ENCODE data around the gene SDF4. TPM values are rescaled to one million over a fixed set of nuclear protein-coding genes. Genes with fewer than 3 reads are reported as not detected.
"Not testable (repeated sequence)": the region's sequence is repeated elsewhere in the genome, so short reads cannot be mapped to it uniquely, and the experiment has no call there.

The SDF4 gene
- total RNA-seq, 1 donor from 2014 or later: 54.2 TPM

DNA sequence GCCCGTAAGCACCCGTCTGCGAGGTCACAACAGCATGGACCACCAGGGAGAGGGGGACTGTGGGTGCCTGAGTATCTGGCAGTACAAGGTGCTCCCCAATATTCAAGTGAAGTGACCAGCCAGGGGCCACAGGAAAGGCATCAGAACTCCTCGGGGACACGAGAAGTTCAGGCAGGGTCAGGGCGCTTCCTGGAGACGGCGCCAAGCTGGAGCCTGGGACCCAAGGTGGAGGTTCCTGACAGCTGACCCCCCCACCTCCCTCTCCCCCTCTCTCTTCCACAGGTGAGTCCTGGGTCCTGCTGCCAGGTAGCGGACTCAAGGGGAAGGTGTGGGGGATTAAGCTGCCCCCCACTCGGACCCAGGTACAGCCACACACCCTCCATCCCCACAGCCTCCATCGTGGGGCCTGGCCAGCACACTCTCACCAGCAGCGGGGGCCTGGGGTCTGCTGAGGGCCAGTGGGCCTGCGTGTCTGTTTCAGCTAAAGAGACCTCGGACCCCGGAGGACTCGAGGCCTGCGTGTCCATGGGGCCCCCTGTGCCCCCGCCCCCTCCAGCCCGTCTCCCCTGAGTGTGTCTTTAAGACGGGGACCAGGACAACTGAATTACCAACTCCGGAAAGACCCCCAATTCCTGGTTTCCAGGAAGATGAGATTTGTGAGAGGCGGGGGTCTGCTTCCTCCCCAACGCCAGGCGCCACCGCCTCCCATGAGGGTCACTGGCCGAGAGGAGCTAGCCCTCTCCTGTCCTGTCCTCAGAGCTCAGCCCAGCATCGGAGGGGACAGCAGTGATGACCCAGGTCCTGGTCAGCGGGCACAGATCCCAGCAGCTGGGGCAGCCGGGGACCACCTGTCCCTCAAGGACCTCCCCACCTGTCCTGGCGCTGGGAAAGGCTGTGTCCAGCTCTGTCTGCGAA is 31.6 kb downstream of the SDF4 start:
- no peak for DNase-seq (ENCODE audit: low spot score)

DNA sequence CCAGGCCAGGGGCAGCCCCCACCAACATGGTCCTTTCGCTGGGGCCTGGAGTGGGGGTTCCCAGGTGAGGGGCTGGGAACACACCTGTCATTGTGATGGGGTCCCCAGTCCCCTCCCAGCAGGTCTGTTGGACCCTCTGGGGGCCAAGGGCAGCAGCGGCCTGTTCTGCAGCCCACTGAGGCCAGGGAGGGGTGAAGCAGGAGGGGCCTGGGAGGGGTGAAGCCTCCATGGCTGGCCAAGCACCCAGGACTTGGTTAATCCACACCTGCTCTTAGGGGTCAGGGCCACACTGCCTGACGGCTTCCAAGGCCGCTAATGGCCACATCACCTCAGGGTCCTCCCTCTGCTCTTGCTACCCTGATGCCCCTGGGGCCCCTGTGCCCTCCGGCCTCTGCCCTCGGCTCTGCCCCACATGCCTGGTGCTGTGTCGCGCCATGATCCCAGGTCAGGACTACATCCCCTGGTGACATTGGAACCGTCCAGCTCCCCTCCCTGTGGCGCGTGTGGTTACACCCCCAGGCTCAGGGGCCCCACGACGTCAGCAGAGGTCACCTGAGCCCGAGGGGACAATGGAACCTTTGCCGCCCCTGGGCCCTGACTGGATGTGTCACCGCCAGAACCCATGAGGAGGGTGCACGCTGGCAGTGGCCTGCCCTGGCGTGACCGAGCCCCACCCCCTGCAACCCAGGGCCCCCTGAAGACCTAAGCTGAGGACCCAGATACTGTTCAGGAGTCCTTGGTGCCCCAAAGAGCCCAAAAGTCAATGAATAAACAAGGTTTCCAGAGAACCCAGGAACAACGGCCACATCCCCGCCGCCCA is 32.5 kb downstream of the SDF4 start:
- DNase-seq (ENCODE audit: low spot score): no peak

DNA sequence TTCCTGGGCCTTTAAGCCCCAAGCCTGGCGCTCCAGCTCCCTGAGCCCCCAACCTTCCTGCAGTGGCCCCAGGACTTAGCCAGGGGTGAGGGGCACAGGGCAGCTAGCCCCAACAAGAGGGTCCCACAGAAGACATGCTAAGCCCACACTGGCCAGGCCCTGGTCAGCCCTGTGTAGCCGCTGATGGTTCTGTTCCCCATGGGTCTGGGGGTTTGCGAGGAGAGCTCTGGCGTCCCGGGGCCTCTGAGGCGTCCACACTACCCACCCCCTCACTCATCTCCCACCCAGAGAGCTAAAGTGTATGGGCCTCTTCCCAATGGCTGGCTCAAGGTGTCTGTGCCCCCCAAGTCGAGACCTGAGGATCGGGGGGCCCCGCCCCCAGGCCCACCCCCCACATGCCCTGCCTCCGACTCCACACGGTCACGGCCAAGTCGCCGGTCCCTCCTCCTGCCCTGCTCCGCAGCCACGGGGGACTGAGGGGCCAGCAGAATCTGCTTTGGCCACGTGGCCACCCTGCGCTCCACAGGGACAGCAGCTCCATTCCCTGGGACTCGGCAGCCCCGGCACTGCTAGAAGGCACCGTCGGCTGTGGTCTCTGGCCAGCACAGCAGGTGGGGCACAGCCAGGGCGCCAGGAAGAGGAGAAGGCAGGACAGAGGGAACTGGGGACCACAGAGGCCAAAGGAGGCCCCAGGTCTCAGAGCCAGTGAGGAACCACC is 33.2 kb downstream of the SDF4 start:
- DNase-seq (ENCODE audit: low spot score): no peak

DNA sequence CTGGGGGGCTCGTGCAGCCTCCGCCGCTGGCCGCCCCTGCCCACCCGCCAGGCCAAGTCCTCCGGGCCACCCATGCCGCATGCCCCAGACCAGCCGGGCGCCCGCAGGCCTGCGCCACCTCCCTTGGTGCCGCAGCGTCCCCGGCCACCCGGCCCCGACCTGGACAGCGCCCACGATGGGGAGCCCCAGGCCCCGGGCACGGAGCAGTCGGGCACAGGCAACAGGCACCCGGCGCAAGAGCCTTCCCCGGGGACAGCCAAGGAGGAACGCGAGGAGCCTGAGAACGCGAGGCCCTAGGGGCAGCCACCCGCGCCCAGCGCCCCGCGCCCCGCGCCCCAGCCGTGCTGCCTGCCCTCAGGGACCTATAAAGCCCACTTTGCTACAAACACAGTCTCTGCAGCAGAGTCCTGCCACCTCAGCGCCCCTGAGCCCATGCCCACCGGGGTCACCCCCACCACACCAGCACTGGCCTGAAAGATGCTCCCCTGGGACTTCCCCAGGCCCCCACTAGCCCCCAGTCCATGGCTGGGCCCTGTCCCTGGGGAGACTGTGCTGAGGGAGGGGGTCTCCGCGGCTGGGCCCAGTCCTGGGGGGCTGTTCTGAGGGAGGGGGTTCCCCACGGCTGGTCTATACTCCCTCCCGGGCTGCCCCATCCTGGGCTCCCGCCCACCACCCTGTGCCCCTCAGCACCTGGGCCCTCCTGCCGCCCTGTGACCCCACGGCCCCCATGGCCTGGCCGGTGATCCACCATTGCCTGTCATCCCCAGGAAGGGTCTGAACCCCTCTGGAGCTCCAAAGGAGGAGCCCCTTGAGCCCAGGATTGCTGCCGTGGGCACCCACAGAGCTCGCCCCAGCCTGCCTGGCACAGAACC is 34.0 kb downstream of the SDF4 start:
- no peak for DNase-seq (ENCODE audit: low spot score)

DNA sequence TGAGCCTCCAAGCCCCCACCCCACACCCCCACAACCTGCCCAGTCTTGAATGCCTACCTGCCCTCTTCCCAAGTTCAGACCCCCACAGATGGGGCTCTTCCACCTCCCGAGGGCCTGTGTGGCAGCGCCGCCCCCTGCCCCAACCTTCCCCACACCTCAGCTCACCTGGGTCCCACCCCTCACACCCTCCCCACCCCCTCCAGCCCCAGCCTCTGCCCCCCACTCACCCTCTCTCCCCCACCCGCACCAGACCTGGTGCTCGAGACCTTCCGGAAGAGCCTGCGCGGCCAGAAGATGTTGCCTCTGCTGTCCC is 34.7 kb downstream of the SDF4 start:
- DNase-seq (ENCODE audit: low spot score): no peak

DNA sequence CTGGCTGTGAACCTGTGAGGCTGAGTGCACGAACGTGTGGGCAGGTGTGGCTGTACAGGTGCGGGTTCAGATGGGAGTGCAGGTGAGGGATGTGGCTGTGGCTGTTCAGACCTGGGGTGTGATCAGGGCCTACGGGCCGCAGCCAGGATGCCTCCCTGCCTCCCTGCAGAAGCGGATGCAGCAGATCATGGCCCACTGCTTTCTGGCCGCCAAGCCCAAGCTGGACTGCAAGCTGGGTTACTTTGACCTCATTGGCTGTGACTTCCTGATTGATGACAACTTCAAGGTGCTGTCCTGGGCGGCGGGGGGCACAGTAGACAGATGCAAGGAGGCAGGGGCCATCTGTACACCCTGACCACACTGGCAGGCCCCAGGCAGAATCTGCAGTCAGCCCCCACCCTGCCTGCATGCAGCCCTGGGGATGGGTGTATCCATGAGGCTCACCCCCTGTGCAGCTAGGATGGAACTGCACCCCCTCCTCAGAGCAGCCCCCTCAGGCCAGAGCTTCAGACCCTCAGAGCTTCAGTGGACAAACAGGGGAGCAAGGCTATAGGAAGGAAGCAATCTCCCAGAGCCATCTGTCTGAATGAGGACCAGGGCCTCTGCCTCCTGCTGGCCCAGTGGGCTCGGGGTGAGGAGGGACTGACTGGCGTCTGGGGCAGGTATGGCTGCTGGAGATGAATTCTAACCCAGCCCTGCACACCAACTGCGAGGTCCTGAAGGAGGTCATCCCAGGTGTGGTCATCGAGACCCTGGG is 35.2 kb downstream of the SDF4 start:
- DNase-seq (ENCODE audit: low spot score): no peak

DNA sequence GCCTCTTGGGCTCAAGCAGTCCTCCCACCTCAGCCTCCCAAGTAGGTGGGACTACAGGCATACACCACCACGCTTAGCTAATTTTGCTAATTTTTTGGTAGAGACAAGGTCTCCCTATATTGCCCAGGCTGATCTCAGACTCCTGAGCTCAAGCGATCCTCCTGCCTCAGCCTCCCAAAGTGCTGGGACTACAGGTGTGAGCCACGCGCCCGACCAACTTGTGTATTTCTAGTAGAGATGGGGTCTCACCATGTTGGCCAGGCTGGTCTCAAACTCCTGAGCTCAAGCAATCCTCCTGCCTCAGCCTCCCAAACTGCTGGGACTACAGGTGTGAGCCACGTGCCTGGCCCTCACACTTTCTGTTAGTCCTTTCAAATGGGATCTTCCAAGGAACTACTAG is 36.1 kb downstream of the SDF4 start:
- DNase-seq (ENCODE audit: low spot score): not testable (repeated sequence)

DNA sequence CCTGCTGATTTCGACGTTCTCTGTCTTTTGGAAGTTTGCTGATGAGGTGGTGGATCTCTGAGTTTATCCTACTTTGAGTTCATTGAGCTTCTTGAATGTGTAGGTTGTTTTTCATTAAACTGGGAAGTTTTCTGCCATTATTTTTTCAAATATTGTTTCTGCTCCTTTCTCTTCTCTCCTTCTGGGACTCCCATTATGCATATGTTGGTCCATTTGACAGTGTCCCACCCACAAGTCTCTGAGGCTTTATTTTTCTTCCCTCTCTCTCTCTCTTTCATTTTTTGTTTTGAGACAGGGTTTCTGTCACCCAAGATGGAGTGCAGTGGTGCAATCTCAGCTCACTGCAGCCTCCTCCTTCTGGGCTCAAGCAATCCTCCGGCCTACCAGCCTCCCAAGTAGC is 37.1 kb downstream of the SDF4 start:
- no peak for DNase-seq (ENCODE audit: low spot score)

DNA sequence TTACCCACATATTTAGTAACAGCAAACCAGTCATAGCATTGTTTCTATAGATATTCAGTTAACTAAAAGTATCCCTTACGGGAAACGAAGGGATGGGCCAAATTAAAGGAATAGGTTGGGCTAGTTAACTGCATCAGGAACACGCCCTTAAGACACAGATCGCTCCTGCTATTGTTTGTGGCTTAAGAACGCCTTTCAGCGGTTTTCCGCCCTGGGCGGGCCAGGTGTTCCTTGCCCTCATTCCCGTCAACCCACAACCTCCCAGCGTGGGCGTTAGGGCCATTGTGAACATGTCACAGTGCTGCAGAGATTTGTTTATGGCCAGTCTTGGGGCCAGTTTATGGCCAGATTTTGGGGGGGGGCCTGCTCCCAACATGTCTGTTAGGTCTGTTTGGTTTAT is 40.1 kb downstream of the SDF4 start:
- DNase-seq (ENCODE audit: low spot score): no peak

DNA sequence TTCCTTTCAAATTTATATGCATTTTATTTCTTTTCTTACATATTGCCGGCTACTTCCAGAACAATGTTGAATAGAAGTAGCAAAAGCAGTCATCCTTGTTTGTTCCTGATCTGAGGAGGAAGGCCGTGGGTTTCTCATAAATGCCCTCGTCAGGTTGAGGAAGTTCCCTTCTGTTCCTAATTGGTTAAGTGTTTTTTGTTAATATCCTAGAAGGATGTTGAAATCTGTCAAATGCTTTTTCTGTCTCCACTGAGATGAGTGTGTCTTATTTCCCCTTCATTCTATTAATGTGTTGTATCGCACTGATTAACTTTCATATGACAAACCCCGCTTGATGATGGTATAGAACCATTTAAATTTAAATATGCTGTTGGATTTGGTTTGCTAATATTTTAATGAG is 42.7 kb downstream of the SDF4 start:
- DNase-seq (ENCODE audit: low spot score): no peak

DNA sequence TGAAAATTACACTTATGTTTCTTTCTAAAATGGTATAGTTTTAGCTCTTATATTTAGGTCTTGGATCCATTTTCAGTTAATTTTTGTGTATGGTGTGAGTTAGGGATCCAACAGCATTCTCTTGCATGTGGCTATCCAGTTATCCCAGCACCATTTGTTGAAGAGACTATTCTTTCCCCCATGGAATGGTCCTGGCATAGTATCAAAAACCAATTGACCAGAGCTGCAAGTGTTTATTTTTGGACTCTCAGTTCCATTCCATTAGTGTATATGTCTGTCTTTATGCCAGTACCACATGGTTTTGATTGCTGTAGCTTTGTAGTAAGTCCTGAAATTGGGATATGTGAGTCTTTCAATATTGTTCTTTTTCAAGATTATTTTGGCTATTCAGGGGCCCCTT is 43.9 kb downstream of the SDF4 start:
- DNase-seq (ENCODE audit: low spot score): no peak

DNA sequence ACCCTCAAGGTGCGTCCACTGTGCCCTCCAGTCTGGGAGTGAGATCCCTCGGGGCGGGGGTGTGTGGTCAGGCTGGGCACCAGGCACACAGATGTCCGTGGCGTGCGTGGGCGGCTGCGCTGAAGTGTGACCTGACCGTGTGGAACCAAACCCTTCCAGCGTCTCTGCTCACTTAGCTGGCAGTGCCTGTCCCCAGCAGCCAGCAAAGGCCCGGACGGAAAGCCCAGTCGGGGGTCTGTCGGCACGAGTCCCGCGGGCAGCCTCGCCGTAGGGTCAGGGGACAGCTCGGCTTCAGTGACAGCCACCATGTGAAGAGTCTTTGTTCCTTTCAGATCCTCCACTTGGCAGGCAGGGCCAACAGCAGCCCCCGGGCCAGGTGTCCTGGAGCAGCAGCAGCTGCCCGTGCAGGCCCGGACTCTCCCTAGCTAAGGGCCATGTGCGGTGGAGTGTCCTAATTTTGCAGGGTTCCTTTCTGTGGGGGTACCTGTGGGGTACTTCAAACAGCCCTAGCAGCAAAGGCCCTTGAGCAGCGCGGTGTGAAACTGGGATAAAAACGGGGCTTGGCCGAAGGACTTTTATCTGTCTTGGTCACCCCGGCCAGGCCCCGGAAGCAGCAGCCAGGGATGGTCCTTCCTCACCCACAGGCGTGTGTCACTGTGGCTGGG is 46.6 kb downstream of the SDF4 start:
- DNase-seq (ENCODE audit: low spot score): no peak

DNA sequence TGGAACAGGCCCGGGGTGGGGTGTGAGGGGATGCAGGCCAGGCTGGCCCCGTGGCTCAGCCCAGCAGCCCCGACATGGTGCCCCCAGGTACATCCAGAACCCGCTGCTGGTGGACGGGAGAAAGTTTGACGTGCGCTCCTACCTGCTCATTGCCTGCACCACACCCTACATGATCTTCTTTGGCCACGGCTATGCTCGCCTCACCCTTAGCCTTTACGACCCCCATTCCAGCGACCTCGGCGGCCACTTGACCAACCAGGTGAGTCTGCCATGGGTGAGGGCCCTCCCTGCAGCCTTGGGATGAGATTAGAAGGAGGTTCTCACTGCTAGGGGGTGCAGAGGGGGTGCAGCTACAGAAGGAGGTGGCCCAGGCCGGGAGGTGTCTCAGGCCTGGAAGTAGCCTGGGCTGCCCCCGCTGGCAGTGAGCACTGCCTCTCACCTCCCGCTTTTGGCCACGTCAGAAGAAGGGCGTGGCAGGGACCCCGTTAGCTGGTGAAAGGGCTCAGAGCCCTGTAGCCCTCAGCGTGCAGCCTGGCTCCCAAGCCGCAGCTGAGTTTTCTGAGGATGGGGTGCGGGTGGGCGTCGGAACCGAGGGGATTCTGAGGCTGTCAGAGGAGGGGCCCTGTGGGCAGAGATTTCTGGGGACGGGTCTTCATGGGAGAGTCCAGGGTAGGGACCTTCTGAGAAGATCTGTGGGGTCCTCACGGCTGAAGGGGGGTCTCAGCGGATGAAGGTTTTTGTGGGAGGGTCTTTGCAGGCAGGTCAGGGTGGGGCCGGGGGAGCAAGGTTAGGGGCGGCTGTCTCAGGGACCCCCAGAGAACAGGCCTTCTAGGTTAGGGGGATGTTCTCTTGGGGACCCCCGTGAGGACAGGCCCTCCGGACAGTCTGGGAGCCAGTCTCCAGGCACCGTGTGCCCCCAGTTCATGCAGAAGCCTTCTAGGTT is 47.7 kb downstream of the SDF4 start:
- no peak for DNase-seq (ENCODE audit: low spot score)

DNA sequence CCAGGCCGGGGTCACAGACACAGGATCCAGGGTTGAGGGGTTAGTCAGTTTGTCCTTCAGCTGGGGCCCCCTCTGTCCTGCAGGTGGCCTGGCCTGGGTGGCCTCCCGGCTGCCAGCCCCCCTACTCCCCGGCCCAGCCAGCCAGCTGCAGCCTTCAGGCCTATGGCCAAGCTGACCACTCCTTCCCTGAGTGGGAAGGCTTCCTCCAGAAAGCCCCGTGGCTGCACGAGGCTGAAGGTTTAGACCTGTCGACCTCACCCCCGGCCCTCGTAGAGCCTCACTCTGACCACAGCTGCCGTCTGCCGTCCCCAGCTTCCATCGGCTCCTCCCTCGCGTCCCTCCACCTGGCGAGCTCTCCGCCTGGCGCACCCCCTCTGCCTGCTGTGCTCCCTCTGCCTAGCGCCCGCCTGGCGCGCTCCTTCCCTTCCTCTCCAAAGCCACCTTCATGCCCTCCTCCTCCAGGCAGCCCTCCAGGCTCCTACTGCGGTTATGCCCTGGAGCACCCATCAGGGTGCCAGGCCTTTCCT is 48.5 kb downstream of the SDF4 start:
- DNase-seq (ENCODE audit: low spot score): no peak

DNA sequence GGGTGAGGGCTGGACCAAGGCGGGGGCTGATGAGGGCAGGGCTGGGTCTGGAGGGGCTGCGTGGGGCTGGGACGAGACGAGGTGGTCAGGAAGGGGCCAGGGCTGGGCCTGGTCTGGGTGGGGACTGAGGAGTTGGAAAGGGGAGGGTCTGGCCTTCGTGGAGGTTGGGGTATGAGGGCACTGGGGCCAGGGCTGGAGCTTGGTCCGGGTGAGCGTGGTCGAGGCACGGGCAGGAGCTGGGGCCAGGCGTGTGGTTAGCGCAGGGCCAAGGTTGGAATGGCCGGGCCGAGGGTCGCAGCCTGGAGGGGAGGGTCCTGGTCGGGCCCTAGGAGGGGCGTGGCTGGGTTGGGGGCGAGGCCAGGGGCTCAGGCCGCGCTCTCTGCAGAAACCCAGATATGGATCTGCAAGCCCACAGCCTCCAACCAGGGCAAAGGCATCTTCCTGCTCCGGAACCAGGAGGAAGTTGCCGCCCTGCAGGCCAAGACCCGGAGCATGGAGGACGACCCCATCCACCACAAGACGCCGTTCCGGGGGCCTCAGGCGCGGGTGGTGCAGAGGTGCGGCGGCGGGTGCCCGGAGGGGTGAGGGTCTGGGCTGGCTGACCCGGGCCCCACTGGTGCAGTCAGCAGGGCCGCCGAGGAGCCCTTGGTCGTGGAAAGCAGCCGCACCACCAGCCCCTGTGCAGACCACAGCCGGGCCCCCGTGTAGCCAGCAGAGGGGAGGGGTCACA is 49.1 kb downstream of the SDF4 start:
- no peak for DNase-seq (ENCODE audit: low spot score)

DNA sequence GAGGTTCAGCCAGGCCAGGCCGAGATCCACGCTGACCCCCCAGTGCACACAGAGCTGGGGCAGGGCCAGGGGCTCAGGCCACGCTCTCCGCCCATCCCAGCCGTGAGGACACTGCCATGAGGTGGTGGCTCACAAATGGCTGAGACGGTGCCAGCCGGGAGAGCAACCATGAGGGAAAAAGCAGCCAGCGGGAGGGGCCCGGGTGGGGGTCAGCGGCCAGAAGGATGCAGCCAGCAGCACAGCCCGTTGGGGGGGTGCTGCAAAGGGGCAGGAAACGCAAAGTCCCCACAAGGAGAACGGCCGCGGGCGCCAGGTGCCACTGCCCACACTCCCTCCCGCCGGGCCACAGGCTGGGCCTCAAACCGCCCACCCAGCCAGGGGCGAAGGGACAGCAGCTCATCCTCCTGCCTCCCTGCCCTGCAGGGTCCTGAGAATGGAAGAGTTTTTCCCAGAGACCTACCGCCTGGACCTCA is 49.8 kb downstream of the SDF4 start:
- no peak for DNase-seq (ENCODE audit: low spot score)

DNA sequence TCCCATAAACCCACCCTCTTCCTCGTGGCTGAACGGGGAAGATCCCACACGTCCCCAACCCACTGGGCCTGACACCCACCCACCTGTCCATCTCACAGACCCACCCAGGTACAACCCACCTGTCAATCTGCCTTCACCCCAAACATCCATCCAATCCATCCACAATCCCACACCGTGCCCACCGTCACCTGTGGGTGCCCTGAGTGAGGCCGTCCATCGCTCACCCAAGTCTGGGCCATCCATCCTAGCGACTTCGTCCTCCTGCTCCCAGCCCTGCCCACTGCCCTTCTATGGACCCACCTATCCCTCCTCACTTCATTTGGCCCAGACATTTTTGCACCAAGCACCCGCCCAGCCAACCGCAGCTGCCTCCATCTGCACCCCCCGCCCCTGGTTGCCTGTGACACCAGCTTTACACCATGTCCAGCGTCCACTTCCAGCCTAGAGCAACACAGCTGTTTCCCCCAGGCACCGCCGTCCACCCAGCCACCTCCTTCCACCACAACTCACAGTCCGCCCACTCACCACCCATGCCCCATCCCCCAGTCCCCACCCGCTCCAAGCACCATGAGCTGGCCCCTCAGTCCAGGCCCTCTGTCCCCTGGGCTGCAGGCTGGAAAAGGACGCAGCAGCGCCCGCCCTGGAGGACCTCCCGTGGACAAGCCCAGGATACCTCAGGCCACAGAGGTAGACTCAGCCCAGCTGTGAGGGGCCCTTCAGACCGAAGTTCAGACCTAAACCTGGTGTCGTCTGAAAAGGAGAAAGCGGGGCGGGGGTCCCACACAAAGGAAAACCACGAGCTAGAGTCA is 50.5 kb downstream of the SDF4 start:
- DNase-seq (ENCODE audit: low spot score): no peak
